GM12891 (cell line): ENCODE results near the gene DCAF12L1. TPM values are rescaled to one million over a fixed set of nuclear protein-coding genes. Genes with fewer than 3 reads are reported as not detected.
A peak's percentile ranks its signal among the peaks of the same experiment; 100 is the strongest.

Experiments used
- DNase-seq: peaks from one replicate; pipeline ENCODE4 v3.0.0; 2011; ENCODE audit warnings: low spot score; ENCODE audit not compliant: insufficient read length
- FAIRE-seq: peaks from 2 replicates; lab custom pipeline; 2011; peaks lifted over from hg19 to GRCh38; lab: Jason Lieb, UNC
- PAX5 ChIP-seq: IDR thresholded peaks from 2 replicates; pipeline ENCODE4 v1.6.1; 2011; ENCODE audit warnings: low read length, moderate library complexity, mild to moderate bottlenecking; ENCODE audit not compliant: insufficient read depth, severe bottlenecking
- POLR2A ChIP-seq: IDR thresholded peaks from 2 replicates; pipeline ENCODE4 v1.6.1; 2011; ENCODE audit warnings: low read depth, low read length, control low read depth
- POLR2AphosphoS5 ChIP-seq: IDR thresholded peaks from 2 replicates; pipeline ENCODE4 v1.6.1; 2011; ENCODE audit warnings: low read depth, low read length, control low read depth
- POU2F2 ChIP-seq: IDR thresholded peaks from 2 replicates; pipeline ENCODE4 v1.6.1; 2011; ENCODE audit warnings: low read depth, mild to moderate bottlenecking, control low read depth, low read length, moderate library complexity
- SPI1 ChIP-seq: IDR thresholded peaks from 2 replicates; pipeline ENCODE4 v1.6.1; 2011; ENCODE audit warnings: low read depth, low read length, control low read depth
- TAF1 ChIP-seq: IDR thresholded peaks from 2 replicates; pipeline ENCODE4 v1.6.1; 2011; ENCODE audit warnings: low read depth, low read length, control low read depth
- polyA plus RNA-seq: library from polyadenylated mRNA; unstranded; fragments of >200 nt; gene quantifications from one replicate; pipeline ENCODE4 v1.2.1, GENCODE V29; 2012; ENCODE audit warnings: low read depth, missing spikeins, inconsistent platforms; ENCODE audit not compliant: missing spikeins

The DCAF12L1 gene
- polyA plus RNA-seq = not detected

GRCh38 chrX:126552313-126553022 lies at the start of gene DCAF12L1:
Gene DCAF12L1 (minus strand): TSS chrX:126552814. CDS start chrX:126552608, 206 bp downstream.
- FAIRE-seq (no peak), DNase-seq (no peak)
- TF ChIP-seq PAX5 (no peak), POLR2A (no peak), POU2F2 (no peak), TAF1 (no peak), POLR2AphosphoS5 (no peak), SPI1 (no peak)

- FAIRE-seq (peak; percentile 100), DNase-seq (no peak)
- TF ChIP-seq PAX5 = no peak
- no peak for TF ChIP-seq POLR2AphosphoS5
- no peak for TF ChIP-seq TAF1
- no peak for TF ChIP-seq POLR2A
- no peak for TF ChIP-seq POU2F2
- TF ChIP-seq SPI1 = no peak
Measured at GRCh38 chrX:126580877-126581276, 28.3 kb upstream of the DCAF12L1 start.

GRCh38 chrX:126575911-126576310 lies 23.3 kb upstream of the DCAF12L1 start:
- FAIRE-seq (no peak), DNase-seq (no peak)
- TF ChIP-seq SPI1 (no peak), POU2F2 (no peak), POLR2AphosphoS5 (no peak), POLR2A (no peak), TAF1 (no peak)

- DNase-seq (no peak), FAIRE-seq (no peak)
- TF ChIP-seq PAX5 (no peak), SPI1 (no peak), POU2F2 (no peak), POLR2A (no peak), POLR2AphosphoS5 (no peak), TAF1 (no peak)
Measured at GRCh38 chrX:126557151-126557550, 4.5 kb upstream of the DCAF12L1 start.

GRCh38 chrX:126551725-126552312 lies 795 bp downstream of the DCAF12L1 start:
- no peak for TF ChIP-seq TAF1
- TF ChIP-seq PAX5 = no peak
- TF ChIP-seq POLR2AphosphoS5 = no peak
- no peak for TF ChIP-seq POU2F2
- TF ChIP-seq SPI1 = no peak
- TF ChIP-seq POLR2A = no peak
- DNase-seq = no peak
- FAIRE-seq = no peak

- FAIRE-seq (no peak), DNase-seq (no peak)
- TF ChIP-seq TAF1 (no peak), SPI1 (no peak), PAX5 (no peak), POLR2A (no peak), POLR2AphosphoS5 (no peak), POU2F2 (no peak)
Measured at GRCh38 chrX:126551306-126551705, 1.3 kb downstream of the DCAF12L1 start.

GRCh38 chrX:126550816-126551215 lies 1.8 kb downstream of the DCAF12L1 start:
- DNase-seq (no peak), FAIRE-seq (no peak)
- TF ChIP-seq SPI1 (no peak), POU2F2 (no peak), PAX5 (no peak), TAF1 (no peak)

- FAIRE-seq (no peak), DNase-seq (no peak)
- TF ChIP-seq POLR2A (no peak), TAF1 (no peak), PAX5 (no peak), POLR2AphosphoS5 (no peak), POU2F2 (no peak), SPI1 (no peak)
Measured at GRCh38 chrX:126509923-126510322, 42.7 kb downstream of the DCAF12L1 start.
